ENCODE data around the gene EPHB1.

Gene EPHB1

DNA sequence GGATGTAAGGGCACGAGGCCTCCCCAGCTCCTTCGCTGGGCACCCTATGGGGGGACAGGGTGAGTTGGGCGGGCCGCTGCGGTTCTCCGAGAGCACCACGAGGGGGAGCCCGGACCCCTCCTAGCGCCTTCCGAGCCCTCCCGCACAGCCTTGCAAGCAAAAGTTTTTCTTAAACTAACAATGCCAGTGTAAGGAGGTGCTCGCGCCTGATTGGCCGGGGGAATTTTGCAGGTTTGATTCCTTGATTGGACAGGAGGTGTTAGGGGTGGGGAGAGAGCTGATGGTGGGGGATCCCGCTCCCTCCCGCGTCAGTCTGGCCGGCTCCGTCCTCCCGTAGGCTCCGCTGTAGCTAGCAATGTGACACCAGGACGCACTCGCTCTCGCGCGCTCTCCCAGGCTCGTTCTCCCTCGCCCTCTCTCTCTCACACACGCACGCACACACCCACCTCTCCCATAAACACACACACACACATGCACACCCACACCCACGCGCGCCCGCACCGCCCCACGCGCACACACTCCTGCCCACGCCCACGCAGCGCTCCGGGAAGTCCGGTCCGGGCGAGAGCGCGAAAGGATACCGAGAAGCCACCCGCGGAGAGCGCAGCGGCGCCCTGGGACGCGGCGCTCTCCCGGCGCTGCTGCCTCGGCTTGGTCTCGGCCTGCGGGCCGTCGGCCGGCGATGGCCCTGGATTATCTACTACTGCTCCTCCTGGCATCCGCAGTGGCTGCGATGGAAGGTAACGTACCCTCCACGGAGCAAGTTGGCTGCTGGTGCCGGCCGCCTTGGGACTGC is at the start of gene EPHB1:
Gene EPHB1 (plus strand): TSS at position 311 of the 796 bp plus-strand sequence.
- peak; percentile 84 for DNase-seq

DNA sequence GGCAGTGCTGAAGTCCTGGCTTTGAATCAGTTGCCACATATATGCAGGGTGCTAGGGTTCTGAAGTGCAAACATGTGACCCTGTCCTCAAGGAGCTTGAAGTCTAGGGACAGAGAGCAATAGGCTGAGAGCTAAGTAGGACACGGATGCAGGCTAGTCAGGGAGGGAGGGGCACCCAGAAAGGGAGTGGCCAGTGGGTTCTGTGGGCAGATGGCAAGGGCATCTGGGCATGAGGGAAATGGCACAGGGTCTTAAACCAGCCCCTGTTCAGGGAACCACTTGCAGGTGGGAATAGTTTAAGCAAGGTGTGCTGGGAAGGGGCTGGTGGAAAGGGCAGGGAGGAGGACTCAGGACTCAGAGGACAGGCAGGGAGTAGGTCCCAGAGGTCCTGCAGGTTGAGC is 46.4 kb upstream of the EPHB1 start:
- no peak for DNase-seq

DNA sequence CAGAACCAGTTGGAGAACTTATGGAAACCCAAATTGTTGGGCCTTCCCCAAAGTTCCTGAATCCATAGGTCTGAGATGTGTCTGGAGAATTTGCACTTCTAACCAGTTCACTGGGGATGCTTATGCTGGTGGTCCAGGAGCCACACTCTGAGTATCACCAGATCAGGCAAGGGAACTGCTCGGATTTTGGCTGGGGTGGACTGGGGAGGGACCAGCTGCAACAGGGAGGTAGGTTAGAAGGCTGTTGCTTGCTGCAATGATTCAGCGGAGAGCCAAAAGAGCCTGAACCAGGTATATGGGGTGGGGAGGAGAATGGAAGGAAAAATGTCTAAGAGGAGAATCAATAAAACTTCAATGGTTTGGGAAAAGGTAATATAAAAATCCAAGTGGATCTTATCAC is 45.9 kb upstream of the EPHB1 start:
- no peak for DNase-seq

DNA sequence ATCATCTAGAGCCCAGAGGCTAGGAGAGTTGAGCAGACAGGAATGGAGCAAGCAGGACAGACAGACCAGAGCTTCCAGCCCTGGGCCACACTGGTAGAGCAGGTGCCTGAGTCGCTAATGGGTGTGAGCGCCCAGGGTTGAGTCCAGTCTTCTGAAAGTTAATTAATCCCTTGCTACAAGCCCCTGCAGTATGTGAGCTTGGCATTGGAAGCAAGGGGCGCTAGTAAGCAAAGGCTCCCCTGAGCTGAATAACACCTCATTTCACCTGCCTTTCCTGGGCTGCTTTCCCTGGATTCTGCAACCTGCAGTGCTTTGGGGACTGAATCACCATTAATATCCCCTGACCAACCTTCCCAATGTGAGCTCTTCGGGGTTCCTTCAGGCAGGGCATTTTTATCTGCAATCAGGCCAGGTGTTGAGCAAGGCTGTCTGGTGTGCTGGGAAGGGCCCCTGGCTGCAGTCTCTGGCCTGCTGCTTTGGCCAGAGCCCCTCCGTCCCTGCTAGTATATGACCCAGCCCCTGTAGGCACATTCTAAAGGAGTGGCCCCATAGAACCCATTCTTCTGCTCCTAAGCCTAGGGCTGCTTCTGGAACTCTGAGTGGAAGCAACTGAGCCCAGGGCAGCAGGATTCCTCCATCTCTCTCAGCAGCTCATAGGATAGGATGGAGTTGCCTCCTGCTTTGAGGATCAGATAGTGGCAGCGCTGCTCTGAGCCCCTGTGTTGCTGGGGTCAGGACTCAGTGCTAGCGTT is 45.1 kb upstream of the EPHB1 start:
- no peak for DNase-seq

DNA sequence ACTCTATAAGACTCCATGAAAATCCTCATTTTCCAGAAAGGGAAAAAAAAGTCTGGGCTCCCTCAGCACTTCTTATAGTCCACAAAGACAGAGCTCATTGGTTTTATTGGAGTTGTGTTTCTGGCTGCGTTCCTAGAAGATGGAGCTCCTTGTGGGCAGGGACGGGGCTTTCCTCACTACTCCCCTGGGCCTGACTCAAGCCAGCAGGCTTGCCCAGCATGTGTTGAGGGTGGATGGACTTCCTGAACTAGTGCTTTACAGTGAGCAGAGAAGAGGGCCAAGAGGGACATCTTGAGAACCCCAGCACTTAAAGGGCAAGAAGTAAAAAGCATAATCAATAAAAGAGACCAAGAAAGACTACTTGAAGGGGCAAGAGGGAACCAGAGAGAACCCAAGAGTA is 43.2 kb upstream of the EPHB1 start:
- no peak for DNase-seq

DNA sequence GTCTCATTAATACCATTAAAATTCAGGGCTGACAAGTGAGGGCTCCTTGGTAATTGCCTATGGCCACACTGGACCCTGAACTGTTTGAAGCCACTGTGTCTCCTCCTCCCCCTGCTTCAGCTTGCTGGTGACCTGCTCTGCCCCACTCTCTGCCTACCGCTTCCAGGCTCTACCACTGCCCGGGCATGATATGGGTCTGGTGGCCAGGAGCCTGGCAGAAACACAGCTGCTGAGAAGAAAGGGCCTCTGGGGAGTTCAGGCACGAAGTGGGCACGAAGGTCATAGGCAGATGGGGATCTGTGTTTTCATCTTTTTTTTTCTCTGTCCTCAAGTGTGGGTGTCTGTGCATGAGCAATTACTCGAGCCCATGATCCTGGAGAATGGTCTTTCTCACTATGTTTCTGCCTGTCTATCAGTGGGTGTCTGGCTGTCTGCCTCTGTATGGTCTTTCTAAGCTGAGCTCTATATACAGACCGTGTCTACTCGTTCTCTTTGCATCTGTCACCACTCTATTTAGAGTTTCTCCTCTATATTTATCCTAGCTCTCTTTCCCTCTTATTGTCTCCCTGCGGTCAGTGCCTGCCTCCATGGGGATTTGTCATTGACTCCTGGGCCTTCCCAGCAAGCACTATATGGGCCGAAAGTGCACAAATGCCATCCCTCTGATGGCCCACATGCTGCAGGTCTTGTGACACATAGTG is 42.1 kb upstream of the EPHB1 start:
- no peak for DNase-seq

DNA sequence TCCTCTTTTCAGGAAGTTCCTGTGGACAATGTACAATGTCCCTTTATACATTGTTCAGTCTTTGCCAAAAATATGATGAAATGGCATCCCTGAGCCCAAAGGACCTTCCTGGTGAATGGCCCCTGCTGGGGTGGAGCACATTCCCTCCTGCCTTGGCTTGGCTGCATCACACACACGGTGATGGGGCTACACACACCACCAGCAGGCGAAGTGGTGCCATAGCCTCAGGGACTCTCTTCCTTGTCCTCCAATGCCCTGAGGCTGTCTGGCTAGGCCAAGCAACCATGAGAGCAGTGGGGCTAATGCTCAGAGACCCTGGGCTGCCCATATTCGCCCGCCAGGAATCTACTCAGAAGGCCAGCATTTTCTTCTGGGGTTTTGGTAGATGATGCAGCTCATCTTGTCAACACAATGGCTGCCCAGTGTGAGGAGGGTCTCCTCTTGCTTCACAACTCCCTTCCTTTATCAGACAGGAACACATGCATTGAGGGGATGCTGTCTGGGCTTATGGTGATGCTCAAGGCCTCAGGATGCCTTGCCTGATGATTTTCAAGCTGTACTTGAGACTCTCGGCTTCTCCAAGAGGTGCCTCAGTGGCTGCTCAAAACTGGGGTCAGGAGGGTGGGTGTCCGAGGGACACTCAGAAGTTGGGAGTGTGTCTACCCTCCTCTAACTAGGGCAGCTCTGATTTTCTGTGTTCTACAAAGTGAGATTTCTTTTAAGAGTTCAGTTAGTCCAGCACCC is 40.9 kb upstream of the EPHB1 start:
- no peak for DNase-seq

DNA sequence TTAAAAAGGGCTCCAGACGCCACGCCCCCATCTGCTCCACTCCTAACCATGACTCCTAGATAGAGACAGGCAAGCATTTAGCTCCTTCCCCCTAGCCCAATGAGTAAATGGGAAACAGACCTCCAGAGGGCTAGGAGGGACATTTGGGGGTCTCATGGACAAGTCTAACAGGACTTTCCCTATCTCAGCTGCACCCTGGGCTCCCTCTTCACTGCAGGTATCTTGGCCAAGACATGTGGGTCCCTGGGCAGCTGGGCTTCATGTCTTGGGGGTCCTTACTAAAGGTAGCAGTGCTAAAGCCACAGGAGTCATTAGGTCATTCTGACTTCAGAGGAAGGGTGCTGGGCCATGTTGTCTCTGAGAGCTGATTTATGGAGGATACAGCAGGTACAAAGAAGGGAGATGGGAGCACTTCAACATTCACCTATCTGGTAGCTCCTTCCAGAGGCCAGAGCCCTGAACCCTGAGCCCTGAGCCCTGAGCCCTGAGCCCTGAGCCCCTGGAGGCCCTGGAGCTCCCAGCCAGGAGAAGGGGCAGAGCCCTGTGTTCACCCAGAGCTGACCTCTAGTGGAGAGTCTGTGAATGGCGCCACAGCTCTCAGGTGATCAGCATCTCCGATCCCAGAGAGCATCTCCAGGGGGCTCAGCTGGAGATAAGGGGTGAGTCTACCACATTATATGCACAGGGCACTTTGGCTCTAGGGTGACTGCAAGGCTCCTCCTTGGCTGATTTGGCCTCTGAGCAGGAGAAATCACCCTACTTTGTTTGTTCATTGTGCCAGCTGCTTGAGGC is 40.1 kb upstream of the EPHB1 start:
- DNase-seq = peak; percentile 42

DNA sequence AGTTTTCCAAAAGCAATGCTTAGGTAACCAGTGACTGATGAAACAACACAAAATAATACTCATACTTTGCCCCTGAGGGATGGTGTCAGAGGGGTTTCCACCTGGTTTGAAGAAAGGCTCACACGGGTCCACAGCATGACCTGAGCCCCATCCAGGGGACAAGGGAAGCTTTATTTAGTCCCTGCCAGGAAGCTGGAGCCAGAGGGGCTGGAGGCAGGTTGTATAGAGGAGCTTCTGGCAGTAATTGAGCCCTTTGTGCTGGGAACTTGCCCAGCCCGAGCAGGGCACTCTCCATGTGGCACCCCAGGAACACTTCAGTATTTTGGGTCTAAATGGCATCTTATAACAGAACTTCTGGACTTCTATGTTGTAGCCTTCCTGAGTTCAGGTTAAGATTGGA is 39.2 kb upstream of the EPHB1 start:
- no peak for DNase-seq

DNA sequence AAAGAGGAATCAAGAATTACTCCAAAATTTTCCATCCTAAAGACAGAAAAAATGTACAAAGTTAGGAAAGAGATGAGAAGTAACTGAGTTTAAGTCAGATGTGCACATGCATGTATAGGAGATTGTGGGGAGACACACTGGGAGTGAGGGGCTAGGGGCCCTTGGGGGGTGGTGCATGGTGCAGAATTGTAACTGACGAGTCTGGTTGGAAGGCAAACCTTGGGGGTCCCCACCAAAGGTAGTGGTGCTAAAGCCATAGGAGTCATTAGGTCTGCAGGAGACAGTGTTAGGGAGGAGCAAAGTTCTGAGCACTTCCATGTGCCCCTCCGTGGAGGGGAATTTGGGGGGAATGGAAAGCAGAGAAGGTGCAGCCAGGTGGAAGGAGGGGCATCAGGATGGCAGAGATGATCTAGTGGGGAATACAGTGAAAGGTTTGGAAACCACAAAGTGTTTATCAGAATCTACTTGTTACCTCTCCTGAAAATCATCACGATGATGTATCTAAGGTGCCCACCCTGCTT is 37.5 kb upstream of the EPHB1 start:
- no peak for DNase-seq

DNA sequence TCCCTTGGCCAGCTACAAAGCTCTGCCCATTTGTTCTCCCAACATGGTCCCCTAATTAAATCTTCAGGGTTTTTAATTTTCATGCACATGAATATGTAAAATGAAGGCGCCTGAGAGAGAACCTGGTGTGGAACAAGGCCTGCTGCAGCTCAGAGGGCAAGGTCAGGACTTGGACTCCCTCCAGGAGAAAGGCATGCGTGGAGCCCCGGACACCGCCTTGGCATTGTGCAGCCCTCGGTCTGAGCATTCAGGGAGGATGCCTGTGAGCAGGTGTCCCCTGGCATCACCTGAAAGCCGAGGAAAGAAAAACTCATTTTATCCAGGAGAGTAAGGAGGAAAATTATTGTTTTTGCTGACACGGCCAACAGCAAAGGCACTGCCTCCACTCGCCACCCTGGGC is 33.8 kb upstream of the EPHB1 start:
- DNase-seq = no peak

DNA sequence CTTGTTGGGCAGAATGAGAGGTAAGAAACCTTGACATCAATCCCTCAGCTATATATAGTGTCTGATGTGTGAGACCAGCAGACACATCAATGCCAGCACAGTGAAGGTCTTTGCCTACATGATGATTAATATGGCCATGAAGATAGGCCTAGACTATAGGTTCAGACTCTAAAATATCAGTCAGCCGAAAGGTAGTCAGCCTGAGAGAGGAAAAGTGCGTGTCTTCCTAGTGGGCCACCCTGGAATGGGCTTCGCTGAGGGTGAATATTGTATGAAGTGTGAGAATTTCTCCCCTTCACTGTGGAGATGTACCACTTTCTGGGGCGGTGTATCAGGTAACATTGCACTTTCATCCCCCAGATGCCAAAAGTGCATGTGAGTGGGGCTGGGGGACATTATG is 33.0 kb upstream of the EPHB1 start:
- no peak for DNase-seq

DNA sequence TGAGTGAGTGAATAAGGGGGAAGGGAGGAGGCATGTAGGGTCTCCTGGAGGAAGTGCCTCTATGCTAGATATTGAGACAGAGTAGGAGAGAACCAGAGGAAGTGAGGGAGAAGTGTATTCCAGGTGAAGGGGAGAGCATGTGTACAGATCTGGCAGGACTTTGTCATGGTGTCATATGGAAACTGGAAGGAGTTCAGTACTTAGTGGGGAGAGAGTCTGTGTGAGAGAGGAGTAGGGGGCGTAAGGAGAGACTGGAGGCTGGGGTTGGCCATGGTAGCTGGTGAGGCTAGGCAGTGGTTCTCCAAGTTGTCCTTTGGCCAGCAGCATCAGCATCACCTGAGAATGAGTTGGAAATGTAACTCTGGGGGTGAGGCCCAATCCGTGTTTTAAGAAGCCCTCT is 29.6 kb upstream of the EPHB1 start:
- DNase-seq = no peak

DNA sequence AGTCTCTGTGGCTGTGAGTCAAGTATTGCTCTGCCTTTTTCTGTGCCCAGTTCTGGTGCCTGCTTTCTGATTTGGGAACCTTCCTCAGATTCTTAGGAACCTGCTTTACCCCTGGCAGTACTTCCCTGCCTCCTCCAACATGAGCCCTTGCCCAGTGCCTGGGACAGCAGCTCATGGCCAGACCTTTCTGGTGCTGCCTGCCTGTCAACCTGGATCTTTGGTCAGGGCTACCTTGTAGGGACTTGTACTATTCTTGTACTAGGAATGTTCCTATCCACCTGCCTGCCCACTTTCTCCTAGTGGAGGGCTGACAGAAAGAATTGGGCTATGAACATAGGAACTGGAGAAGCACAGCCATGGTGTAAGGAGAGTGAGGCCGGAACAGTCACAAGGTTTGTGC is 28.8 kb upstream of the EPHB1 start:
- DNase-seq = no peak

DNA sequence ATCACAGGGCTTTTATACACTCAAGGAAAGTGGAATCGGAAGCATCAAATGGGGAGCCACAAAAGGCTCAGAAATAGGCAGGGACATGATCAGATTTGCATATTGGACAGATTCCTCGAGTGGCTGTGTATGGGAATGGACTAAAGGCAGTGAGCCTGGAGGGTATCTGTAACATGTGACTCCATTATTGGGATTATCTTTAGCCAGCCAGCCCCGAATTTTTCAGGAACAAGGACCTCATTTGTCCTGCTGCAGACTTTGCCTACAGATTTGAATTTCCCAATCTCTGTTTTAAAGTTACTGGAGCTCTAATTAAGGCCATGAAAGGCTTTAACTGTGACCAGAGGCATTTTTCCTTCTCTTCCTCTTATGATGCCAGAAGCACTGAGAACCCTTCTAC is 26.9 kb upstream of the EPHB1 start:
- DNase-seq = no peak

DNA sequence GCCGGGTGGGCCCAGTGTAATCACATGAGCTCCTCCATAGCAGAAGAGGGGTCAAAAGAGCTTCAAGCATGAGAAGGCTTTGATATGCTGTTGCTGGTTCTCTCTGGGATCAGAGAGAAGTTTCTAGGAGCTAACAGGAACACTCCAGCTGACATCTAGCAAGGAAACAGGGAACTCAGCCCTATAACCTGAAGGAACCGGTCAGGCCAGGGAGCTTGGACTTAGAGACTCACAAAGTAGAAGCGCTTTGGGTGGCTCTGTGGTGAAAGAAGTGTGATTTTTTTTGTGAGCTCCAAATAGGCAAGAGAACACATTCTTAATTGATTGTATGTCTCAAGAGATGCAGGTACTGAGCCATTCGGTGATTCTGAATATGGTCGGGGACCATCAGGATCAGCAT is 26.2 kb upstream of the EPHB1 start:
- DNase-seq = no peak

DNA sequence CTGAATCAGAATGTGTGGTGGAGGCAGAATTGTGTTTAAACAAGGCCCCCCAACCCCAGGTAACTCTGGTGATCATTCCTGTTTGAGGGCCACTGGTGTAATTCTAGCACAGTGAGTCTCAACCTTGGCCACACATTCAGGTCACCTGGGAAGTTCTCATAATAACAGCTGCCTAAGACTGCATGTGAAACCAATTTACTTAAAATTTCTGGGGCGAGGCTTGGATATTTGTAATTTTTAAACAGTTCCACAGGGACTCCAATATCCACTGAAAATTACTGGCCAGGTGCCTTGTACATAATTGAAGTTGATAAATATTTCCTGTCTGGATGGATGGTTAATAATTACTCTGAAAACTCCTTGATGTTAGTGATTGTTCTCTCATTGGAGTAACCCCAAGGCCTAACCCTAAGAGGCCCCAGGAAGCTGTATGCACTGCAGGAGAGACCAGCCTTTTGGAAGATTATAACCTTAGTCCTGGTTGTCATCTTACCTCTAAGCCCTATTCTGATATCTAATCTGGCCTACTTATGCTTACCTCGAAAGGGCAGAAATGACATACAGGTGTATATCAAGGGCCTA is 25.7 kb upstream of the EPHB1 start:
- DNase-seq = no peak

DNA sequence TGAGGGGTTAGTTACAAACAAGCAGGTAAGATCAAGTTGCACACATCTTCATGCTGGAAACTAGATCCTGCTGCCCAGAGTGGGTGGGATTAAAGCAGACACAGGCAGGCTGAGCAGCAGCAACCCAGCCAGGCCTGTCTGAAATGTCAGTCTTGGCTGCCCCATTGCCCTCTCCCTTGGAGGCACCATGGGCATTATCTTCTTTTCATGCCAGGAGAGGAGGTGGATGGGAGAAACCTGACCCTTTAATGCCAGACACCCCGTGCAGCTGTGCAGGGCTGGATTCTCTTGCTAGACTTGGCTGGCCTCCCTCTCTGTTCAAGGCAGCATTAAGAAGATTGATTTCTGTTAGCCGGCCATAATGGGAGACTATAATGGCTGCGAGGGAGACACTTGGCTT is 23.0 kb upstream of the EPHB1 start:
- no peak for DNase-seq

DNA sequence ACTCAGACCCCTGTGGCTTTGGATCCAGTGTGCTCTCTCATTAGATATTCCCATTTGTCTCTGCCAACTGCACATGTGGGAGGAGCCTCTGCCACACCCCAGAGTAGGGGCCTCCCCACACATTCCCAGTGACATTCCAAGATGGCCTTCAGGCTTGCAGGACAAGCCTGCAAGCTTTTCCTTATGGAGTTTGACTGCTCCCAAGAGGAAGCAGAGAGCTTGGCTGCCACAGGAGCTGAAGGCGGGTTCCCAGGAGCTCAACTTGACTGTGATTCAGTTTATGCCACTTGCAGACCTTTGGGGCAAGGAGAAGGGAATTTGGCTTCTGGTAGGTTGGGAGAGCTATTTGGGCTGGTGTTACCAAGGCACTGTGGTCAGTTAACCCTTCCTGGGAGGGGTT is 22.5 kb upstream of the EPHB1 start:
- DNase-seq = no peak

DNA sequence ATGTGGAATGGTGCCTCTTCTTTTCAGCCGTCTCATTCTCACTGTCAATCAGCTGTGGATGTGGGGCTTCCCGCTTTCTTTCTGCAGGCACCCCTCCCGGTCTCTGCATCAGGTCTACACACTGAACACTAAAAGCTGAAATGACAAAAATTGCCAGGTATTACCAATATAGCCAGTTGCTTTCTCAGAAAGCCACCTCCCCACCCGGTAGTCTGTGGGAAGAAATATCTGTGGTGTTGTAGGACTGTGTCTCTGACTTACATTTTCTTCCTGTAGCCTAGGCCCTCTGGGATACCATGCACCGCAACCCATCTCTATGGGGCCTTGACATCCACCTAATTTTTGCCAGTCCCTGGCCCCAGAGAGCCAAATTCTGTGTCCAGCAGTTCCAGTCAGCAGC is 19.2 kb upstream of the EPHB1 start:
- no peak for DNase-seq

DNA sequence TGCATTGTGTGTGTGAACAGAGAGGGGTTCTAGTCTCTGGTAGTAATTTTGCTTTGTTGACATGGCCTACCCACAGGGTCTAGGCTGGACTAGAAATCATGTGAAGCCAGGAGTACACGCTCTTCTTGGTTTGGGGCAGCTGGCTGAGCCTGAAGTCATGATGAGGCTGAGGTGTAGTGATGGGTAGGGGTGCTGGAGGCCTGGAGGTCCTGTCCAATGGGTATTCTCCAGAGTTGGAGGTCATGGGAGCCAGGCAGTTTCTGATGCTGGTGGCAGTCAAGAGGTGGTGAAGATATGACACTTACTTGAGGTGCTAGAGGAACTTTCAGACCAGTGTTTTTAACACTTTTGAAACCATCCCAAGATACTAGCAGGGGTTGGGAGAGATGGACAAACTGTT is 18.5 kb upstream of the EPHB1 start:
- DNase-seq = no peak

DNA sequence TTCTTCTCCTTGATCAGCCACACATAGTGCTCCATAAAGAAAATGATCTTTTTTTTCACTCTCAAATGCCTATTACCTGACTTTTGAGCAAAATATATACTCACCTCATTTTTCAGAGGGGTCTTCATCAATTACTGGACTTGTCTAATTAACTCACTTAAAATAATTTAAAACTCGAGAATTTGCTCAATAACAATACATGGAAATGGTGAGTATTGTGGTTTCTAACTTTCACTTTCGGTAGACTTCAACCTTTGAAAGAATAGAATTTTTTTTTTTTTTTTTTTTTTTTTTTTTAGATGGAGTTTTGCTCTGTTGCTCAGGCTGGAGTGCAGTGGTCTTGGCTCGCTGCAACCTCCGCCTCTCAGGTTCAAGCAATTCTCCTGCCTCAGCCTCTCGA is 17.7 kb upstream of the EPHB1 start:
- no peak for DNase-seq

Measured in 8988T (cell line).